Keratinocyte (primary cell): Measurements from ENCODE around the gene TERT. TPM values are rescaled to one million over a fixed set of nuclear protein-coding genes. Genes with fewer than 3 reads are reported as not detected.

ENCODE experiments used
- DNase-seq: peaks from one replicate; pipeline ENCODE4 v3.0.0-alpha.2; 2011; ENCODE audit warnings: low read depth, missing footprints, low spot score
- FAIRE-seq: peaks from 2 replicates; lab custom pipeline; 2011; peaks lifted over from hg19 to GRCh38; lab: Jason Lieb, UNC
- H2AFZ ChIP-seq: 2 replicates; pipeline ENCODE4 v1.6.0; 2012; ENCODE audit warnings: low read length, control low read depth, inconsistent platforms; ENCODE audit not compliant: control insufficient read depth
- H3K27ac ChIP-seq: 2 replicates; pipeline ENCODE4 v1.5.1; 2011; ENCODE audit warnings: low read length; ENCODE audit not compliant: control insufficient read depth, insufficient read depth
- H3K27me3 ChIP-seq: 3 replicates; pipeline ENCODE4 v1.6.0; 2011; ENCODE audit warnings: low read length; ENCODE audit not compliant: control insufficient read depth, insufficient read depth; ENCODE audit errors: extremely low read depth
- H3K36me3 ChIP-seq, 2 experiments: 2 replicates in 1 of 2; 3 replicates in 1 of 2; pipeline ENCODE4 v1.5.1; 2011; ENCODE audit warnings: low read length in 2 of 2, mild to moderate bottlenecking in 1 of 2; ENCODE audit not compliant: control insufficient read depth in 2 of 2, insufficient read depth in 2 of 2; ENCODE audit errors: extremely low read depth in 1 of 2
- H3K4me1 ChIP-seq: 3 replicates; pipeline ENCODE4 v1.5.1; 2011; ENCODE audit warnings: low read length; ENCODE audit not compliant: control insufficient read depth, insufficient read depth; ENCODE audit errors: extremely low read depth
- H3K4me2 ChIP-seq: 3 replicates; pipeline ENCODE4 v1.6.0; 2011; ENCODE audit warnings: low read depth, low read length; ENCODE audit not compliant: control insufficient read depth, insufficient read depth; ENCODE audit errors: extremely low read depth
- H3K4me3 ChIP-seq, 3 experiments: fragments of 200-600 bp in 1 of 3; sonication (generic) in 1 of 3; 2 replicates in 2 of 3; 3 replicates in 1 of 3; pipeline ENCODE4 v1.5.1; 2011 to 2016; ENCODE audit warnings: low read length in 3 of 3, mild to moderate bottlenecking in 3 of 3, control low read depth in 2 of 3, inconsistent platforms in 1 of 3, low read depth in 1 of 3, mixed read lengths in 1 of 3, mixed run types in 1 of 3, moderate library complexity in 1 of 3; ENCODE audit not compliant: control insufficient read depth in 2 of 3, insufficient read depth in 2 of 3; ENCODE audit errors: extremely low read depth in 1 of 3
- H3K79me2 ChIP-seq: 2 replicates; pipeline ENCODE4 v1.6.0; 2012; ENCODE audit warnings: low read length; ENCODE audit not compliant: control insufficient read depth, insufficient read depth
- H3K9ac ChIP-seq: 3 replicates; pipeline ENCODE4 v1.6.0; 2011; ENCODE audit warnings: low read length; ENCODE audit not compliant: control insufficient read depth, insufficient read depth; ENCODE audit errors: extremely low read depth
- H3K9me1 ChIP-seq: 3 replicates; pipeline ENCODE4 v1.6.0; 2011; ENCODE audit warnings: low read length; ENCODE audit not compliant: control insufficient read depth, insufficient read depth; ENCODE audit errors: extremely low read depth
- H3K9me3 ChIP-seq: 2 replicates; pipeline ENCODE4 v1.5.1; 2012; ENCODE audit warnings: low read depth, low read length; ENCODE audit not compliant: control insufficient read depth
- H4K20me1 ChIP-seq: 3 replicates; pipeline ENCODE4 v1.6.0; 2011; ENCODE audit warnings: low read length; ENCODE audit not compliant: control insufficient read depth, insufficient read depth; ENCODE audit errors: extremely low read depth
- CTCF ChIP-seq, 3 experiments: IDR thresholded peaks in 1 of 3; conservative IDR thresholded peaks in 1 of 3; optimal IDR thresholded peaks in 1 of 3; 2 replicates in 2 of 3; 3 replicates in 1 of 3; pipeline versions ENCODE3 to v1.5.1; 2011; ENCODE audit warnings: low read length in 3 of 3, mild to moderate bottlenecking in 3 of 3, moderate library complexity in 2 of 3, control low read depth in 1 of 3, inconsistent platforms in 1 of 3; ENCODE audit not compliant: insufficient read depth in 2 of 3; ENCODE audit errors: extremely low read depth in 1 of 3
- EZH2 ChIP-seq: IDR thresholded peaks from one replicate; pipeline ENCODE4 v1.6.1; 2012; ENCODE audit warnings: inconsistent platforms, mild to moderate bottlenecking, low read length, moderate library complexity
- dilution Hi-C: fragments of 300-500 bp; cut with MboI; formaldehyde crosslinking; loops from one replicate; pipeline ENCODE4 v1.7.0; 2020; ENCODE audit warnings: low sequenced_read_pairs; ENCODE audit not compliant: extremely low pct_ligation_motif_present
- polyA plus RNA-seq, 5 experiments: library from polyadenylated mRNA; depleted of rRNA in 3 of 5; stranded (reverse) in 3 of 5; stranded (forward) in 1 of 5; unstranded in 1 of 5; fragments of >200 nt; gene quantifications; 1 replicate in 1 of 5; 2 replicates in 3 of 5; 3 replicates in 1 of 5; pipeline versions ENCODE4 v1.2.1 to v1.2.3, GENCODE V29; 2011 to 2012; ENCODE audit warnings: missing spikeins in 2 of 5, low read depth in 1 of 5, low replicate concordance in 1 of 5

The TERT gene
- polyA plus RNA-seq, 1 donor (not counting 4 experiments of a cell fraction or from before 2014, with no cell fraction given), result not detected

- no peak overlapping the region for H3K27ac ChIP-seq
- DNase-seq (no peak), FAIRE-seq (no peak)
- peaks cover 4% of the 10 kb centered on the region for H3K9me3 ChIP-seq
- H3K4me2 ChIP-seq, result no peak overlapping the region
- no peaks in the 10 kb centered on the region for H3K4me1 ChIP-seq
- no peaks in the 10 kb centered on the region for H3K79me2 ChIP-seq
- no peak overlapping the region for H2AFZ ChIP-seq
- no peaks in the 10 kb centered on the region for H4K20me1 ChIP-seq
- no peak overlapping the region for H3K4me3 ChIP-seq
- H3K9me1 ChIP-seq, result no peaks in the 10 kb centered on the region
- dilution Hi-C loops, result no loop called here
- TF ChIP-seq CTCF (optimal IDR thresholded peaks at IDR 0.05 in 1 of 3, IDR thresholded peaks at IDR 0.05 in 1 of 3, conservative IDR thresholded peaks at IDR 0.05 in 1 of 3; ENCODE audit: extremely low read depth in 1 of 3, insufficient read depth in 2 of 3, low read length in 3 of 3) (no peak), EZH2 (no peak)
- no peaks in the 10 kb centered on the region for H3K36me3 ChIP-seq
- H3K9ac ChIP-seq, result no peak overlapping the region
- peaks cover 25% of the 10 kb centered on the region for H3K27me3 ChIP-seq
These were observed 87.3 kb downstream of the TERT start for GRCh38 chr5:1207555-1207954.

- Histone ChIP-seq H3K4me2 (no peak overlapping the region), H3K9me1 (no peaks in the 10 kb centered on the region), H3K27me3 (peaks cover 31% of the 10 kb centered on the region), H3K4me3 (no peak overlapping the region), H3K9me3 (peaks cover 3% of the 10 kb centered on the region), H3K9ac (no peak overlapping the region), H3K27ac (no peak overlapping the region), H4K20me1 (no peaks in the 10 kb centered on the region), H3K36me3 (no peaks in the 10 kb centered on the region), H3K79me2 (no peaks in the 10 kb centered on the region), H3K4me1 (no peaks in the 10 kb centered on the region), H2AFZ (no peak overlapping the region)
- no peak for DNase-seq
- dilution Hi-C loops, result no loop called here
- no peak for FAIRE-seq
- no peak for TF ChIP-seq CTCF (optimal IDR thresholded peaks at IDR 0.05 in 1 of 3, IDR thresholded peaks at IDR 0.05 in 1 of 3, conservative IDR thresholded peaks at IDR 0.05 in 1 of 3; ENCODE audit: extremely low read depth in 1 of 3, insufficient read depth in 2 of 3, low read length in 3 of 3)
- TF ChIP-seq EZH2, result no peak
These were observed 88.1 kb downstream of the TERT start for GRCh38 chr5:1206521-1207412.
